H1 (cell line): Measurements from ENCODE around the gene CHCHD3. TPM values are rescaled to one million over a fixed set of nuclear protein-coding genes. Genes with fewer than 3 reads are reported as not detected.

Source experiments
- CTCF ChIA-PET: fragments of 300-600 bp; sonication (Branson Sonifier 250); formaldehyde crosslinking; loops from one replicate; lab custom pipeline; 2021; ENCODE audit not compliant: partially characterized antibody; lab: Charles Lee
- POLR2A ChIA-PET: fragments of 300-600 bp; sonication (Branson Sonifier 250); formaldehyde crosslinking; loops from one replicate; lab custom pipeline; 2021; ENCODE audit warnings: inconsistent platforms; ENCODE audit not compliant: partially characterized antibody; lab: Charles Lee
- DNase-seq, 2 experiments: peaks; one replicate each; pipeline versions ENCODE4 v3.0.0 to v3.0.0-alpha.2; 2010 to 2022; ENCODE audit warnings: low spot score in 2 of 2, low read depth in 1 of 2, mixed read lengths in 1 of 2
- FAIRE-seq: peaks from 2 replicates; lab custom pipeline; 2011; peaks lifted over from hg19 to GRCh38; lab: Jason Lieb, UNC
- H2AFZ ChIP-seq: 2 replicates; pipeline ENCODE4 v1.8.1; 2012; ENCODE audit warnings: low read length, inconsistent platforms
- H2AK5ac ChIP-seq: 2 replicates; pipeline ENCODE4 v1.6.1; 2013; ENCODE audit warnings: low read depth, low read length
- H2BK120ac ChIP-seq: replicated peaks from 2 replicates; pipeline ENCODE3; 2013; ENCODE audit warnings: low read depth, low read length, inconsistent platforms
- H2BK12ac ChIP-seq: 2 replicates; pipeline ENCODE4 v1.6.1; 2013; ENCODE audit warnings: low read depth, low read length
- H2BK15ac ChIP-seq: 2 replicates; pipeline ENCODE4 v1.6.1; 2013; ENCODE audit warnings: low read length
- H2BK20ac ChIP-seq: 2 replicates; pipeline ENCODE4 v1.6.1; 2013; ENCODE audit warnings: low read length
- H2BK5ac ChIP-seq: 2 replicates; pipeline ENCODE4 v1.6.1; 2013; ENCODE audit warnings: low read depth, low read length
- H3K14ac ChIP-seq: 2 replicates; pipeline ENCODE4 v1.6.1; 2013; ENCODE audit warnings: inconsistent platforms; ENCODE audit not compliant: insufficient read length
- H3K18ac ChIP-seq: 2 replicates; pipeline ENCODE4 v1.6.1; 2013; ENCODE audit warnings: low read length; ENCODE audit errors: extremely low read depth
- H3K23ac ChIP-seq: 2 replicates; pipeline ENCODE4 v1.6.1; 2013; ENCODE audit warnings: inconsistent platforms; ENCODE audit not compliant: insufficient read length
- H3K23me2 ChIP-seq: 2 replicates; pipeline ENCODE4 v1.6.1; 2013; ENCODE audit warnings: low read depth, low read length
- H3K27ac ChIP-seq: 2 replicates; pipeline ENCODE4 v1.6.1; 2011; ENCODE audit warnings: low read depth, low read length, inconsistent platforms
- H3K27me3 ChIP-seq, 4 experiments: replicated peaks in 1 of 4; 1 replicate in 1 of 4; 2 replicates in 3 of 4; pipeline versions ENCODE4 v1.6.1 to v1.8.1; 2011 to 2013; ENCODE audit warnings: low read length in 3 of 4, mild to moderate bottlenecking in 3 of 4, inconsistent platforms in 2 of 4, mixed read lengths in 2 of 4, moderate library complexity in 1 of 4; ENCODE audit not compliant: control insufficient read depth in 3 of 4, insufficient read depth in 3 of 4; ENCODE audit errors: extremely low read depth in 1 of 4
- H3K36me3 ChIP-seq, 4 experiments: 2 replicates each; pipeline versions ENCODE4 v1.6.1 to v1.8.1; 2011 to 2013; ENCODE audit warnings: mild to moderate bottlenecking in 4 of 4, low read length in 3 of 4, moderate library complexity in 2 of 4, control low read depth in 1 of 4, inconsistent platforms in 1 of 4; ENCODE audit not compliant: insufficient read depth in 4 of 4, control insufficient read depth in 2 of 4
- H3K4ac ChIP-seq: replicated peaks from 2 replicates; pipeline ENCODE3; 2013; ENCODE audit warnings: low read length, low read depth, mixed read lengths, inconsistent platforms; ENCODE audit not compliant: insufficient read length
- H3K4me1 ChIP-seq, 4 experiments: replicated peaks in 1 of 4; 1 replicate in 1 of 4; 2 replicates in 3 of 4; pipeline versions ENCODE4 v1.6.1 to v1.8.1; 2011 to 2013; ENCODE audit warnings: low read length in 3 of 4, inconsistent platforms in 2 of 4, mixed read lengths in 1 of 4; ENCODE audit not compliant: insufficient read depth in 4 of 4, control insufficient read depth in 3 of 4
- H3K4me2 ChIP-seq, 2 experiments: 2 replicates each; pipeline versions ENCODE4 v1.6.1 to v1.8.1; 2011 to 2013; ENCODE audit warnings: low read depth in 2 of 2, low read length in 2 of 2, control low read depth in 1 of 2, inconsistent platforms in 1 of 2, mild to moderate bottlenecking in 1 of 2; ENCODE audit not compliant: insufficient read depth in 1 of 2
- H3K4me3 ChIP-seq, 4 experiments: fragments of 200-600, 300-600 bp in 1 of 4; sonication (generic), shearing (Covaris generic), sonication (Bioruptor Twin) in 1 of 4; 2 replicates each; pipeline versions ENCODE4 v1.5.1 to v1.8.1; 2011 to 2016; ENCODE audit warnings: low read length in 4 of 4, low read depth in 3 of 4, control low read depth in 2 of 4, inconsistent platforms in 2 of 4, mild to moderate bottlenecking in 2 of 4, mixed read lengths in 1 of 4, moderate library complexity in 1 of 4; ENCODE audit not compliant: insufficient read depth in 2 of 4; ENCODE audit errors: extremely low read depth in 1 of 4
- H3K56ac ChIP-seq: replicated peaks from 2 replicates; pipeline ENCODE3; 2013; ENCODE audit warnings: low read depth, mild to moderate bottlenecking, mixed read lengths, low read length, inconsistent platforms; ENCODE audit not compliant: insufficient read length
- H3K79me1 ChIP-seq: 2 replicates; pipeline ENCODE4 v1.6.1; 2013; ENCODE audit warnings: low read depth, low read length, control low read depth
- H3K79me2 ChIP-seq, 2 experiments: 2 replicates each; pipeline versions ENCODE4 v1.6.1 to v1.8.1; 2012 to 2013; ENCODE audit warnings: low read length in 2 of 2, mild to moderate bottlenecking in 2 of 2, inconsistent platforms in 1 of 2; ENCODE audit not compliant: insufficient read depth in 2 of 2, control insufficient read depth in 1 of 2
- H3K9ac ChIP-seq, 4 experiments: replicated peaks in 1 of 4; 1 replicate in 1 of 4; 2 replicates in 3 of 4; pipeline versions ENCODE4 v1.6.1 to v1.8.1; 2011 to 2013; ENCODE audit warnings: low read depth in 3 of 4, low read length in 3 of 4, control low read depth in 2 of 4, mild to moderate bottlenecking in 2 of 4, moderate library complexity in 2 of 4, inconsistent platforms in 1 of 4; ENCODE audit errors: extremely low read depth in 1 of 4
- H3K9me3 ChIP-seq, 2 experiments: 2 replicates each; pipeline versions ENCODE4 v1.6.1 to v1.8.1; 2012 to 2013; ENCODE audit warnings: mild to moderate bottlenecking in 2 of 2, moderate library complexity in 2 of 2, control low read depth in 1 of 2, inconsistent platforms in 1 of 2, low read depth in 1 of 2, low read length in 1 of 2, mixed read lengths in 1 of 2; ENCODE audit not compliant: insufficient read depth in 2 of 2
- H4K20me1 ChIP-seq, 2 experiments: replicated peaks in 1 of 2; 2 replicates each; pipeline versions ENCODE3 to v1.8.1; 2011 to 2013; ENCODE audit warnings: inconsistent platforms in 2 of 2, low read length in 2 of 2, mild to moderate bottlenecking in 1 of 2; ENCODE audit not compliant: insufficient read depth in 2 of 2, control insufficient read depth in 1 of 2
- H4K5ac ChIP-seq: 2 replicates; pipeline ENCODE4 v1.6.1; 2013; ENCODE audit warnings: low read length, low read depth, mixed read lengths, inconsistent platforms; ENCODE audit not compliant: insufficient read length
- H4K8ac ChIP-seq: 2 replicates; pipeline ENCODE4 v1.8.0; 2013; ENCODE audit warnings: mild to moderate bottlenecking, moderate library complexity, low read length, inconsistent platforms; ENCODE audit not compliant: insufficient read depth; ENCODE audit errors: extremely low read depth
- H4K91ac ChIP-seq: replicated peaks from 2 replicates; pipeline ENCODE3; 2013; ENCODE audit warnings: low read length, mixed read lengths, inconsistent platforms; ENCODE audit not compliant: insufficient read length
- CBX5 ChIP-seq: fragments of 300-800, 300-1000 bp; sonication (generic); IDR thresholded peaks from 2 replicates; pipeline ENCODE4 v1.7.1; 2016; ENCODE audit warnings: antibody characterized with exemption, low read length, low read depth
- CBX8 ChIP-seq: fragments of 300-800, 300-1000 bp; sonication (generic); IDR thresholded peaks from 2 replicates; pipeline ENCODE4 v1.7.1; 2016; ENCODE audit warnings: low read depth, low read length, borderline replicate concordance
- CREB1 ChIP-seq: IDR thresholded peaks from 2 replicates; pipeline ENCODE4 v1.6.1; 2012; ENCODE audit warnings: inconsistent platforms
- KDM4A ChIP-seq: IDR thresholded peaks from one replicate; pipeline ENCODE4 v1.7.1; 2012; ENCODE audit warnings: low read depth, mild to moderate bottlenecking, moderate library complexity, low read length, inconsistent platforms; ENCODE audit not compliant: severe bottlenecking
- NRF1 ChIP-seq: IDR thresholded peaks from 2 replicates; pipeline ENCODE4 v1.6.1; 2011; ENCODE audit warnings: mild to moderate bottlenecking, low read depth, low read length, improper control_type of control experiment
- POU5F1 ChIP-seq: IDR thresholded peaks from 2 replicates; pipeline ENCODE4 v1.6.1; 2011; ENCODE audit warnings: low read depth, mild to moderate bottlenecking, low read length, moderate library complexity
- RNF2 ChIP-seq: fragments of 200-900, 300-1000 bp; sonication (generic); IDR thresholded peaks from 2 replicates; pipeline ENCODE4 v1.7.1; 2016; ENCODE audit warnings: borderline replicate concordance, low read depth, mild to moderate bottlenecking, antibody characterized with exemption, low read length; ENCODE audit not compliant: poor library complexity, severe bottlenecking; ENCODE audit errors: missing control alignments
- SP2 ChIP-seq: IDR thresholded peaks from 2 replicates; pipeline ENCODE4 v1.6.1; 2012; ENCODE audit warnings: mild to moderate bottlenecking, low read length, inconsistent platforms
- SP4 ChIP-seq: IDR thresholded peaks from 2 replicates; pipeline ENCODE4 v1.6.1; 2012; ENCODE audit warnings: low read length, inconsistent platforms
- WGBS, 2 experiments: shearing (Covaris generic) in 1 of 2; methylation state at CpG; one replicate each; pipeline versions ENCODE4 v1.1.6 to v1.1.7; 2013 to 2015; ENCODE audit warnings: low lambda C conversion rate in 2 of 2, mixed read lengths in 2 of 2, inconsistent platforms in 1 of 2, low coverage in 1 of 2, missing lambda C conversion rate in 1 of 2; ENCODE audit not compliant: insufficient replicate concordance in 2 of 2, insufficient coverage in 1 of 2, insufficient read length in 1 of 2; ENCODE audit errors: extremely low coverage in 1 of 2, missing lambda C conversion rate in 1 of 2; 5-methylcytosine and 5-hydroxymethylcytosine counted together
- polyA plus RNA-seq, 7 experiments: library from polyadenylated mRNA; depleted of rRNA in 3 of 7; stranded (reverse) in 5 of 7; unstranded in 2 of 7; fragments of >200 nt in 5 of 7; fragments of 200-250 nt in 2 of 7; gene quantifications; 1 replicate in 5 of 7; 2 replicates in 1 of 7; 4 replicates in 1 of 7; pipeline versions ENCODE4 v1.2.1 to v1.2.3, GENCODE V29; 2011 to 2013; ENCODE audit warnings: missing spikeins in 2 of 7, mixed read lengths in 2 of 7
- total RNA-seq: library from RNA; stranded (reverse); fragmentation: NEBNext Ultra II Directional; extraction: Animal tissue kit (Norgen Biotek cat#: 25700); gene quantifications from 2 replicates; pipeline ENCODE4 v1.2.1, GENCODE V29; 2021

The CHCHD3 gene
- total and polyA plus RNA-seq, 2 of the 8 experiments (the other 6 are each of a cell fraction or from before 2014, with no cell fraction given): 42.9 to 137 TPM

- H3K79me2 ChIP-seq: peaks cover 0 to 79% of the 10 kb centered on the region in 2 experiments; a peak in 3 of 4 replicates
- DNase-seq (no peak), FAIRE-seq (no peak)
- H2BK12ac ChIP-seq: no peak overlapping the region
- no peak overlapping the region for H3K4me2 ChIP-seq
- H3K9me3 ChIP-seq: no peaks in the 10 kb centered on the region
- H3K9ac ChIP-seq: no peak overlapping the region
- H2BK20ac ChIP-seq: no peak overlapping the region
- H3K23me2 ChIP-seq: no peaks in the 10 kb centered on the region
- H3K14ac ChIP-seq: no peak overlapping the region
- H3K4ac ChIP-seq: no peak overlapping the region
- no peak overlapping the region for H4K8ac ChIP-seq
- H3K4me3 ChIP-seq: no peak overlapping the region
- H2BK15ac ChIP-seq: no peak overlapping the region
- no peak overlapping the region for H4K5ac ChIP-seq
- no peak overlapping the region for H2BK120ac ChIP-seq
- H3K36me3 ChIP-seq: no peaks in the 10 kb centered on the region
- no peak overlapping the region for H3K56ac ChIP-seq
- 90% methylated on average over 5 of the region's 5 CpGs; no CpG with 5 or more reads in 1 of the 2 experiments for WGBS, 2 experiments
- no peak overlapping the region for H2AFZ ChIP-seq
- H4K20me1 ChIP-seq: peaks cover 0 to 6% of the 10 kb centered on the region in 2 experiments
- H2BK5ac ChIP-seq: no peak overlapping the region
- TF ChIP-seq CREB1: no peak
- no peak for TF ChIP-seq CBX8
- TF ChIP-seq NRF1: no peak
- TF ChIP-seq CBX5: no peak
- no peak for TF ChIP-seq RNF2
- no peak for TF ChIP-seq POU5F1
- no peak for TF ChIP-seq KDM4A
- no peak for TF ChIP-seq SP4
- no peak for TF ChIP-seq SP2
- POLR2A ChIA-PET: no interaction called here
- peaks cover 0 to 15% (median 6%) of the 10 kb centered on the region in 4 experiments; a peak in 3 of 7 replicates for H3K4me1 ChIP-seq
- no peaks in the 10 kb centered on the region for H3K79me1 ChIP-seq
- no peak overlapping the region for H2AK5ac ChIP-seq
- no peak overlapping the region for H3K18ac ChIP-seq
- CTCF ChIA-PET: interaction anchor here (1.6 to 2.8 kb wide), 2 partner anchors 9 to 432 kb away, joined by 4 to 9 read pairs; no protein-coding TSS in a partner anchor
- no peaks in the 10 kb centered on the region for H3K27me3 ChIP-seq
- H3K27ac ChIP-seq: no peak overlapping the region
- no peak overlapping the region for H4K91ac ChIP-seq
- H3K23ac ChIP-seq: no peak overlapping the region
Measured at GRCh38 chr7:133001727-133002126, 80.2 kb downstream of the CHCHD3 start.
